NCI-H774 (cell line): Measurements from ENCODE around the gene DET1.
"Not testable (repeated sequence)": the region's sequence is repeated elsewhere in the genome, so short reads cannot be mapped to it uniquely, and the experiment has no call there.

Source experiments
- DNase-seq: peaks from one replicate; lab custom pipeline; 2025; lab: John Stamatoyannopoulos, UW

The DET1 gene

DNA sequence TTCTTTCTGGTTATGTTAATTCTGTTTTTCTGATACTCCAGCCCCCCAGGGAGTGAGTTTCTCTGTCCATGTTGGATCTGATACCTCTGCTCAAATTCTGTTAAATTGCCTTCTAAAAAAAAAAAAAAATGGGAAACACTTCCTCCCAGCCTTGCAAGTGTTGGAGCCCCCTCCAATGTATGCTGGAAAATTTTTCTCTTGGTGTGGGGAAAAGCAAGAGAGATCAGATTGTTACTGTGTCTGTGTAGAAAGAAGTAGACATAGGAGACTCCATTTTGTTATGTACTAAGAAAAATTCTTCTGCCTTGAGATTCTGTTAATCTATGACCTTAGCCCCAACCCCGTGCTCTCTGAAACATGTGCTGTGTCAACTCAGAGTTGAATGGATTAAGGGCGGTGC lies 6.1 kb downstream of the DET1 start:
- DNase-seq = not testable (repeated sequence)

DNA sequence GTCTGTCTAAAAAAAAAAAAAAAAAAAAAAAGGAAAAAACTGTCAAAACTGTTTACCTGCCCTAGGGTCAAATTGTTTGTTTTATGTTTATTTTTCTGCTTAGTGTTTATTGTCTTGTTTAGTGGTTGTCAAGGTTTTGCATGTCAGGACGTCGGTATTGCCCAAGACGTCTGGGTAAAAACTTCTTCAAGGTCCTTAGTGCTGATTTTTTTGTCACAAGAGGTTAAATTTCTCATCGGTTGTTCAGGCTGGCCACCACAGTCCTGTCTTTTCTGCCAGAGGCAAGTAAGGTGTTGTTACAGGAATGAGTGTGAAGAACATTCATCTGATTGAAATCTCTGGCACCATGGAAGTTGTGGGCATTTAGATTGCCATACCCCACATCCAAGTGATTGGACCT lies 7.0 kb downstream of the DET1 start:
- no peak for DNase-seq

DNA sequence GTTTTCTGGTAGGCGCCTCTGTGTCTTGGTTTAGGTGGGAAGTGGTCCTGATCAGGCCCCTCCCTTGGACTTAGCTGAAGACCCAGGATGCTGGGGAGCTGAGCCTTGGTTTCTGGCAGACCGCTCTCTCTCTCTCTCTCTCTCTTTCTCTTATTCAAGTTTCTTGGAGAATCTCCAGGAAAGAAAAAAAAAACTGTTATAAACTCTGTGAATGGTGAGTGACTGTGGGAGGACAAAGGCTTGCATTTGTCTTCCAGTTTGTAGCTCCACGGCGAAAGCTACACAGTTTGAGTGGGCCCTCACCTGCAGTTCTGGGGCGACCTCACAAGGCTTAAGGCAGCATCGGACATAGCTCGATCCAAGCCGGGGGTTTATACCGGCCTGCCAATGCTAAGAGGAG lies 7.5 kb downstream of the DET1 start:
- DNase-seq = no peak

DNA sequence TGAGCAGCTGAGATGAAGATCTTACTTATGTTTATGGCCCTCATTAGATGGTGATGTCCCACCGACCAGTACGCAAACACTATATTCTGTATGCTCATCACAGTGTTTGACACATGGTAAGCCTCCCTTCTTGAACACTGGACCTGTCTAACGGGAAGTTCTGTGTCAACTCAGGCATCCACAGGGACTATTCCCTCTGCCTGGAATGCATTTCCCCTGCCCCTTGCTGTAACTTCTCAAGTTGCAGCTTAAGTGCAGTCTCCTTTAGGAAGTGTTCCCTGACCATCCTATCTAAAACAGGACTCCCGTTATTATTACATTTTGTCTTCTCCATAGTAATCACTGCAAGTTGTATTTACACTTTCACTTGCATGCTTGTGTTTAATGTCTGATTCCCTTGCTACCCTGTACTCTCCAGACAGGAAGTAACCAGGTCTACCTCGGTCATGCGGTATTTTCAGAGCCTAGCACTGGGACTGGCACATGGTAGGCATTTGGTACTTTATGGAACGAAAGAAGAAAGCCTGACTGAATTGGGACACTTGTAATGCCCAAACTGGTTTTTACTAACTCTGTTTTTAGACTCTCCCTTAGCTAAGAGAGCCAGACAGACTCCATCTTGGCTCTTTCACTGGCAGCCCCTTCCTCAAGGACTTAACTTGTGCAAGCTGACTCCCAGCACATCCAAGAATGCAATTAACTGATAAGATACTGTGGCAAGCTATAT lies 8.7 kb downstream of the DET1 start:
- no peak for DNase-seq

DNA sequence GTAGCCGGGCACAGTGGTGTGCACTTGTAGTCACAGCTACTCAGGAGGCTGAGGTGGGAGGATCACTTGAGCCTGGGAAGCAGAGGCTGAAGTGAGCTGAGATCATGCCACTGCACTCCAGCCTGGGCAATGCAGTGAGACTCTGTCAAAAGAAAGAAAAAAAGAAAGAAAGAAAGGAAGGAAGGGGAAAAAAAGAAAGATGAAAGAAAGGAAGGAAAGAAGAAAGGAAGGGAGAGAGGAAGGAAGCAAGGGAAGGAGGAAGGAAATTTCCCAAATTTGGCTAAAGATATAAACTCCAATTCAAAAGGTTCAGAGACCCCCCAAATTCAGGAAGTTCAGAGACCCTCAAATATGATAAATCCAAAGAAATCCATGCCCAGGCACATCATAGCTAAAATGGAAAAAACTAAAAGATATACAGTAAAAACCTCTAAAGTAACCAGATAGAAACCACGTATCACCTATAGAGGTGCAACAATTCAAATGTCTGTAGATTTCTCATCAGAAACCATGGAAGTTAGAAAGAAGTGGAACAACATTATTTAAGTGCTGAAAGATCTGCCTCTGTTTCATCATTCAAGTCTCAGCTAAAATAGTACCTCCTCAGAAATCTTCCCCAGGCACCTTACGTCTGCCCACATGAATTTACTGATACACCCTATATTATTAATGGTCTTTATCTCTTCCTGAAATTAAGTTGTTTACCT lies 10.7 kb downstream of the DET1 start:
- DNase-seq = no peak

DNA sequence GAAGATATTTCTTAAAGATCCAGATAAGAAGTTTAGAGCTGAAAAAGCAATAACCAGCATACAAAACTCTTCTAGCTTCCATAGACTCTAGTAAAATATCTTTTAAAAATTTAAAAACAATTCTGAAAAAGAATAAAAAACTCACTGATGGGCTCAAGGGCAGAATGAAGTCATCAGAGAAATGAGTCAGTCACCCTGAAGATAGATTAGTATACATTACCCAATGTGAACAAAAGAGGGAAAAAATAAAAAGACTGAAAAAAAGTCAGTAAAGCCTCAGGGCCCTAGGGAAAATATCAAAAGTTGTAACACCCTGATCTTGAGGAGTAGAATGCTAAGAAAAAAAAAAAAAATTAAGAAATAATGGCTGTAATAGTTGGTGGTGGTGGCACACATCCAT lies 11.4 kb downstream of the DET1 start:
- no peak for DNase-seq

DNA sequence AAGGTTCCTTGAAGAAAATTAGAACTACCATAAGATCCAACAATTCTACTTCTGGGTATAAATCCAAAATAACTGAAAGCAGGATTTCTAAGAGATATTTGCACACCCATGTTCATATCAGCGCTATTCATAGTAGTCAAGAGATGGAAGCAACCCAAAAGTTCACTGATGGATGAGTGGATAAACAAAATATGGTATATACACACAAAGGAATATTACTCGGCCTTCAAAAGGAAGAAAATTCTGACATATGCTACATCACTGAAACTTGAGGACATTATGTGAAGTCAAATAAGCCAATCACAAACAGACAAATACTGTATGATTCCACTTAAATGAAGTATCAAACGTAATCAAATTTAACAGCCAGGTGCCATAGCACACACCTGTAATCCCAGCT lies 13.1 kb downstream of the DET1 start:
- no peak for DNase-seq

DNA sequence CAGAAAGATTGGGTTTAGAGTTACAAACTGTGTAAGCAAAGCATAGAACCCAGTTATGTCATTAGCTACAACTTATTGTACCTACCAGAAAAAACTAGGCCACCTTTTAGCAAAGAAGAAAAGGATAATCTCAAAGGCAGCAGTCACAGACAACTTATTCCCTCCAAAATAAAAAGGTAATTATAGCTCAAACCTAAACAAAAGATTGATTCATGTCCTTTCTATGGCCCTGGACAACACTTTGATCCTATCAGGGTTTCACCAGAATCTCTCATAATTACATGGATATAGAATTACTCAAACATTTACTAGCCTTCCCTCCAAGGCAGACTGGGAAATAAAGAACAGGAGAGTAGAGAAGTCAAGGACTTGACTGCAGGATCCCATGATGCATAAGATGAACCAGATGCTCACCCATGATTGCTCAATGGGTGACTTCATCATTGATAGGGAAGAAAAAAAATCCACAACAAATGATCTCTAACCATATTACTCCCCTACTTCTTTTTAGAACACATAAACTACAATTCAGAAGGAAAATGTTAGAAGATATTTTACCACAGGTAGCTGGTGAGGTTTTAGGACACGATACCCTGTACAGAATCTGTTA lies 17.4 kb downstream of the DET1 start:
- DNase-seq = no peak

DNA sequence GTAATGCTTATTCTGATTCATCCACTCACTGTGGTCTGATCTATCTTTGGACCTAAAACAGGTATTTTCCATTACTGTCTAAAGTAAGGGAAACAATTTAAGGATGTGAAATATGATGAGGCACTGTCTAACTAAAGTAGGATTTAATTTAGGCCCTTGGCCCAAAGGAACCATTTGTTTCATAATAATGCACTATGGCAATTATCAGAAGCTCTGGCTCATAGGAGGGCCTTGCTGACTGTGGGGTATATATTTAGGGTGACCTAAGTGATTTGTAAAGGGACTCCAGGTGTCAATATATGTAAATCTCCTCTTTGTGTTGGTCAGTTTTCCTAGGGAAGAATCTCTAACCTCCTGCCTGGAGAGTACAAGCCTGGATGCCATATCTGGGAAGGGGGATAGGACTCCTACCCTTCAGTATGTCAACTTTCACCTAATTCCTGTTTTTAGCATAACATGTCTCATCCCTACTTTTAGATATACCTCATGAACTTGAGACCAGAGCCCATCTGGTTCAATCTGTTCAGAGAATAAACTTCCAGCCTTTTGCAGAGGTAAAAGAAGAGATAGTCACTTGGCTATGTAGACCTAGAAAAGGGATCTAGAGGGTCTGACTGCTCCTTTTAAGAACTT lies 20.1 kb downstream of the DET1 start:
- no peak for DNase-seq

DNA sequence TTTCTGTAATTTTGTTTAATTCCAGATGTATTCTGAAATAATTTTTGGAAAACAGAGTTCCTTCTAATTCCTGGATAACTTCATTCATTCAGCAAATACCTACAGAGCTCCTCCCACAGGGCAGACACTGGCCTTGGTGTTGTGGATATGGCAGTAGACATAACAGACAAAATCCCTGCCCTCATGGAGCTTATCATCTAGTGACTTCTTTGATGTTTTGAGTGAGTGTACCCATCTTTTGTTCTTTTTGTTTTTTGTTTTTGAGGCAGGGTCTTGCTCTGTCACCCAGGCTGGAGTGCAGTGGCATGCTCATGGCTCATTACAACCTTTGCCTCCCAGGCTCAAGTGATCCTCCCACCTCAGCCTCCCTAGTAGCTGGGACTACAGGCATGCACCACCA lies 21.1 kb downstream of the DET1 start:
- no peak for DNase-seq

DNA sequence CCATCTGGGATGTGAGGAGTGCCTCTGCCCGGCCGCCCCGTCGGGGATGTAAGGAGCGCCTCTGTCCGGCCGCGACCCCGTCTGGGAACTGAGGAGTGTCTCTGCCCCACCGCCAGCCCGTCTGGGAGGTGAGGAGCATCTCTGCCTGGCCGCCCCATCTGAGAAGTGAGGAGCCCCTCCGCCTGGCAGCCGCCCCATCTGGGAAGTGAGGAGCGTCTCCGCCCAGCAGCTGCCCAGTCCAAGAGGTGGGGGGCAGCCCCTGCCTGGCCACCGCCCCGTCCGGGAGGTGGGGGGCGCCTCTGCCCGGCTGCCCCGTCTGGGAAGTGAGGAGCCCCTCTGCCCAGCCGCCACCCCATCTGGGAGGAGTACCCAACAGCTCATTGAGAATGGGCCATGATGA lies 22.4 kb downstream of the DET1 start:
- not testable (repeated sequence) for DNase-seq

DNA sequence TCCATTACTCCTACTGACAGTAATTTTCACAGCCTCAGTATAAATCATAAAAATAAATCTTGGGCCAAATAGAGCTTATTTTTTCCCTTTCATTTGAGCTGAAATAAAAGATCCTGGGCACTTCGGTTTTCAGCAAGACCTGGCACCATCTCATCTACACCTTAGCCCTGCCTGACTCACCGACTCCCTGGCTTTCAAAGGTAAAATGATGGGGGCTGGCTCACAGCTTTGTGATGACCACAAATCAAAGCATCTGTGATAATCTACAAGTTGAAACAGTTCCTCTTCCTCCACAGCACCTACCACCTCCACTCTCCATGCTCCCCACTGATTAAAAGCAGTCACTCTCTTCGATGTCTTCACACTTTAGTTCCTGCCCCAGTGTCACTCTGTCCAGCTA lies 27.6 kb downstream of the DET1 start:
- no peak for DNase-seq

DNA sequence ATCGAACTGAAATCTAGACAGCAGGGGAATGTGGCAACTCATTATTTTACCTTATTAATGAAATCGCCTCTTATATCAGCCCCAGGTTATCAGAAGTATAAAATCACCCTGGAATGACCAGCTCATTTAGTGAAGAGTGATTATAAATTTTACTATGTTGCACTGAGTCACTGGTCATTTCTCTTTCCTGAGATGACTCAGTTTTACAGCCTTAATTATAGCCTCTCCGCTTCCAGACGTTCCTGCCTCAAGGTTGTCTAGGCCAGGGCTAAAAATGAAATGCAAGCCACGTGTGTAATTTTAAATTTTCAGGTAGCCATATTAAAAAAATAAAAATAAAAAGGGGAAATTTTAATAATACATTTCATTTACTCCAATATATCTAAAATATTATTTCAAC lies 33.3 kb downstream of the DET1 start:
- DNase-seq = no peak

DNA sequence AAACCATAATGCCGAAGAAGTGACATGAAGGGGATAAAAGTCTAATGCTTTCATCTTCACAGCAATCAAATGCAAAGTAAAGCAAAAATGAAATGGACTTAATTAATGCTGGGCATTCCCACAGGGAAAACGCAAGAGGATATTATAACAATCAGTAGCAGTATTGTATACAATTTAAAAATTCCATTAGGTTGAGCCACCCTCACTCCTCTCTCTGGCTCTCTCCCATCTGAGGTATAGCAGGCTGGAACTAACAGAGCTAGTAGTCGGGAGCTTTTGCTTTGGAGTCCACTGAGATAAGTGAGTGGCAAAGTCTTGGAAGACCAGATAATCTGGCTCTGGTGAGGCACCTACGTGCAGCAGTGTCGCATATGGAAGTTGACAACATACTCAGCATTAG lies 33.9 kb downstream of the DET1 start:
- DNase-seq = no peak

DNA sequence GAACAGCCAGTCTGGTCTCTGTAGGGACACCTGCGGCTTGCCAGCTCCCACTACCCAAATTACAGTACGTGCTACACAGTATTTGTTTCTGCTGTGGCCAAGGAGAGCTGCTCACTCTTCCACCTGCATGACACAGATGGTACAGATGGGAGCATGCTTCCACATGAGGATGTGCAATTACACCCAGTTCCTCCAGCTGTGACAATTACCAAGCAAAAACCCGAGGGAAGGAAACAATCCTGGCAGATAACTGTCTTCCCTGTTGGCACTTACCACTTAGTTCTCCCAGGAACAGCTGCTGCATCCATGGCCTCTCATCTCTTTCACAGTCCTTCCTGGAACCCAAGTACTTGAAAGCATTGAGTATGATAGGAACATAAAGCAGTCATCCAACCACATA lies 34.4 kb downstream of the DET1 start:
- DNase-seq = no peak

DNA sequence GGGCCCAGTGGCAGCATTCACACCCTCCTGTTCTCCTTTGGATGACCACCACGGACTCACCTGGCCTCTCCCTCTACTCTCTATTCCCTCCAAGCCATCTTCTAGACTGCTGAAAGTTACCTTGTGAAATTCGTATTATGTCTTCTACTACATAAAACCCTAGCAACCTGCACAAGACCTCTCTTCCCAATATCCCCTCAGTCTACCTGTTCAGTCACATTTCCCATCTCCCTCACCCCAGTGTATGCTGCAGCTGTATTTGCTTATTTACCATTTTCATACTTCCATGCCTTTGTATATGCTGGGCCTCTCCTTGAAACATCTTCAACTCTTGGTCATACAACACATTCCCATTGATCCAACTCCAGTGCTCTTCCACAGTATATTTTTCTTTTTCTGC lies 35.3 kb downstream of the DET1 start:
- no peak for DNase-seq

DNA sequence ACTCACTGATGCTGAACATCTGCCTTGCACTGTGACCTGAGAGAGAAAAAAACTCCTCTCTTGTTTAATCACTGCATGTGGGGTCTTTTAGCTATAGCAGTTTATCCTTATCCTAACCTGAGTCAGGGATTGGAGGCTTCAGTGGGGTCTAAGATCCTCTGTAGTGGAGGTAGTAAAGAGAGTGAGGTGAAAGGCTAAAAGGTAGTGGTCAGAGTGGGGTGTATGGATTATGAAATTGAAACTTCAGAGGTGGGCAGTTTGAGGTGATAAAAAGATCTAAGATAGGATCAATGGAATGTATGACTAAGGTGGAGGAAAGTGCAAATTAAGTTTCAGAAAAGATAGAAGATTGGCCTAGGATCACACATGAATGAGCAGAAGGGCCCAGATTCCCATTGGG lies 36.5 kb downstream of the DET1 start:
- DNase-seq = no peak

DNA sequence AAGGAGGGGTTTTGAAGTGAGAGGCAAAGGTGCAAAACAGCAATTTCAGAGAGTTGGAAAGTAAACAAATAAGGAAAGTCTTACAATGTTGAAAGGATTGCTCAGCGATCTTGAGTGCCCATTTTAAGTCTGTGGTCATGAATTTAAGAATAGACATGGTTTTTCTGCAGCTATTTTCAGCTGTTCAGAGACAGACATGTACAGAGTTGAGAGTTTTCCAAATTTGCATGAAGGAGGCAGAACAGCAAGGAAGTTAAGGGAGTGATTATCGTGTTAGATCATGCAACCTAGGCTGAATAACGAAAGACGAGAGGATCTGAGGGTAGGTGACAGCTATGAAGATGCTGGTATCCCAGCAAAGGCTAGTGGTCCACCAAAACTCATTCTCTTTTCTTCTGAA lies 37.2 kb downstream of the DET1 start:
- no peak for DNase-seq

DNA sequence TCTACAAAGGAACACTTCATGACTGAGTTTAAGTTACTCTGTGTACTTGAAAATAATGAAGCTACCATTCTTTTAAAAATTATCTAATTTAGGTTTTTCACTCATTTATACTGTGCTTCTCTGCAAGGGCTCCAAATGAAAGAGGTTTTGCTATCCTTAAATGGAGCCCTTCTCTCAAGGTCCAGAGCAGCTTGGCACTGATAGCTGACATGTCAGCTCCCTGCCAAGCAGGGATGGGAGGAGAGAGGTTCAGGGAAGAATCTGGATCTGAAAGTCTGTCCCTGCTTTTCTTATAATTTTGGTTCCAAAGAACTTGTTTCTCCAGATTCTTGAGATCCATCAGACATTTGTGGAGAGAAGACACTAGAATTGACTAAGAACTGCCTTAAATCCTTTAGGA lies 39.9 kb downstream of the DET1 start:
- DNase-seq = no peak

DNA sequence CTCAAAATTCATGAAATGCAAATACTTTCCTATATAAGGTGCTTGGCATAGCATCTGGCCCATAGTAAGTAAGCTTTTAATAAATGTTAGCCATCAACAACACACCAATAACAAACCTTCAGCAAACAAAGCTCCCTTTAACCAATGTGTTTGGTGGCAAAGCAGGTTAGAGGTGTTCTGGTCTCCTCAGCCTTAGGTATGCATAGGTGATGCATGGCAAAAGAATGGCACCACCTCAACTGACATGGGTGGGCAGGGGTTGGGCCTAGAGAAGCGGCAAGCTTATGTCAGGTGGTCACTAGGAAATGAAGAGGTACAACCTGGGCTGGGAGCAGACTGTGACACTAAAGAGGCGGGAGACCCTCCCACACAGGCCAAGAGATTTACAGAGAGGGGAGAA lies 40.8 kb downstream of the DET1 start:
- no peak for DNase-seq

DNA sequence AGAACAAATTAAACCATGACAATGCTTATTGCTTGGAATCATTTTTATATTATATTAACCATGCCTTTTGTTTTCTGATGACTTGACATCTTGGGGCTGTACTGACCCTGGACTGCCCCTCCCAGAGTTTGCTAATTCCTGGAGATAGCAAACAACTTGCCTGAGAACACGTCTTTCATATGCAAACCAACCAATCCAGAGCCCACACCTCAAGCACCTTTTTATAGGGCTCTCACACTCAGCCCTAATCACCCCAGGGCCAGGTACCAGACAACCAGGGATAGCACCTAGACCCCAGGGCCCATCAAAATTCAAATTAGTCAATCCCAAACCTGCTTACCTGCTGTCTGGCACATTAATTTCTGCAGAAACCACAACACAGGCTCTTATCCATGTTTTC lies 42.0 kb downstream of the DET1 start:
- DNase-seq = no peak

DNA sequence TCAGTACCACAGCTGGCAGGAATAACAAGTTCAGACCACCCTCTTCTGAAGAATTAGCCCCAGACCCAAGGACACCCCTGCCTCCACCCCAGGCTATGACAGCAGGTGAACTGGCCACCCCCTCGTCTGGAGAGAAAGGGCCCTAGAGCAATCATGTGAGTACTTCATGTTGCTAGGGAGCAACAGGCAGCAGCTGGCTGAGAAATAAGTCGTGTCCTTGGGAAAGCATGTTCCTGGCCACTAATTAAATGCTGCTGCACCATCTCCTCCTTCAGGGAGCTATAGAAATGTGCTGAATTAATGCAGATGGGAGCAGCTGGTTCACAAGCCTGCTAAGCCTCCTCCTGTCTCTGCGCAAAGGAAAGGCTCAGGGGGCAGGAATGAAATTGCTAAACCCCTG lies 47.5 kb downstream of the DET1 start:
- DNase-seq = peak; percentile 21

DNA sequence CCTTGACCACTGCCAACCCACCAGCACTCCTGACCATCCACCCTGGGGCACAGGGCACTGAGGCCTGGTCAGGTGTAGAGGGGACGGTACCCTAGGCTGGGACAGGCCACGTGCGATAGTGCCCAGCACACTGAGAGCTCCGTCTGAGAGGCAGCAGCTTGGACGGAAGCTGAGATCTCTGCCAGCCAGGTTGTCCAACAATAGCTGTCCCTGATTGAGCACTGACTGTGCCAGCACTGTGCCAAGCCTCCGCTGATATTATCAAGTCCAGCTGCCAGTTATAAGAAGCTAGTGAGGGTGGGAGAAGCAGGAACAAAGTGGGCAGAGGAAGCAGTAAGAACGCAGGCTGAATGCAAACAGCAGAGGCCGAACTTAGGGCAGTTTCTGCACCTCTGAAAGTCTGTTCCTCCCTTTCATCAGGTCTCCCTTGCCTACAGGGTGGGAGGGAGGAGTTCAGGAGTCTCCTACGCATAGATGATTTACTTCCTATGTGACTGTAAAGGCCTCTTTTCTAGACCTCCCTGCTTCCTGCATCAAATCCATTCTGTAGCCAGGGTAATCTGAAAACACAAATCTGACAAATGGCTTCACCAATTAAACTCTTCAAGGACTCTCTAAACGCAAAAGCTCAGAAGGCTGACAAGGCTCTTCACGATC lies 49.2 kb downstream of the DET1 start:
- no peak for DNase-seq
